Fibroblast of skin of right biceps (primary cell): ENCODE results near the gene SERHL2.
"Not testable (repeated sequence)": the region's sequence is repeated elsewhere in the genome, so short reads cannot be mapped to it uniquely, and the experiment has no call there.

Source experiments
- DNase-seq: peaks from one replicate; pipeline ENCODE4 v3.0.0-alpha.2; 2013

The SERHL2 gene

DNA sequence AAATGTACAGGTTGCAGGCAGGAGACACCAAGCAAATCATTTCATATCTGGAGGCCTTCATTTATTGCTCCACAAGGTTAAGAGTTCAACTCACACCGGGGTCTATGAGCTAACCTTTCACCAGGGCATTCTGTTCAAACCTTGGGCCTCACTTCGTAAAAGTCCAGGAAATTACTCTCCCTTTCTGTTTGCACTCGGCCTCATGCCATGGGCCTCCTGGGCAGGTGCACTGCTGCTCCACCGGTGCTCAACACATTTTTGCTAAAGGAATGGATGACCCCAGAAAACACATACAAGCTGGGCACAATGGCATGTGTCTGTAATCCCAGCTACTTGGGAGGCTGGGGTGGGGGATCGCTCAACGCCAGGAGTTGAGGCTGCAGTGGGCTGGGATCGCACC is 17.6 kb upstream of the SERHL2 start:
- no peak for DNase-seq

DNA sequence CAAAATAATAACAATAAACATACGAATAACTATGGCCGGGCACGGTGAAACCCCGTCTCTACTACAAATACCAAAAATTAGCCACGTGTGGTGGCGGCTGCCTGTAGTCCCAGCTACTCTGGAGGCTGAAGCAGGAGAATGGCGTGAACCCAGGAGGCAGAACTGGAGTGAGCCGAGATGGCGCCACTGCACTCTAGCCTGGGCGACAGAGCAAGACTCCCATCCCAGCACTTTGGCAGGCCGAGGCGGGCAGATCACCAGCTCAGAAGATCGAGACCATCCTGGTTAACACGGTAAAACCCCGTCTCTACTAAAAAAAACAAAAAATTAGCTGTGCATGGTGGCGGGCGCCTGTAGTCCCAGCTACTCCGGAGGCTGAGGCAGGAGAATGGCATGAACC is 17.1 kb upstream of the SERHL2 start:
- DNase-seq: not testable (repeated sequence)

DNA sequence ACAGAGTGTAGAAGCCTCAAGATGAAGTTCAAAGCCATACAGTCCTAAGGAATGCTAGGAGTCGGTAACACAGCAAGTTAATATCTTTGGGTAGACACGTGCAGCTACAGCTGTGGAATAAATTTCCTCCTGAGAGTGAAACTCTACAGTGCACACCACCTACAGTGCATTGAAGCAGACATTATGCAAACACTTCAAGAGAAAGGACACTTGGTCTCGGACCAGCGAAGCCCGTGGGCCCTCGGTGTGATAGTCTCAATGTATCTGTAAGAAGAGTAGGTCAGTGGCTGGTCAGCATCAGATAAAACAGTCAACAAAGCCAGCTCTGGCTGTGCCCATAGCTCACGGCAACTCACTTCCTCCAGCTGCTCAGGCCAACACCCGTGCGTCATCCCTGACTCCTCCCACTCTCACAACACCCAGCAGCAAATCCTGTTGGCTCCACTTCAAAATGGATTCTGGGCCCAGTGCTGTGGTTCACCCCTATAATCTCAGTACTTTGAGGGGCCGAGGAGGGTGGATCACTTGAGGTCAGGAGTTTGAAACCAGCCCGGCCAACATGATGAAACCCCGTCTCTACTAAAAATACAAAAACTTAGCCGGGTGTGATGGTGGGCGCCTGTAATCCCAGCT is 16.4 kb upstream of the SERHL2 start:
- DNase-seq: not testable (repeated sequence)

DNA sequence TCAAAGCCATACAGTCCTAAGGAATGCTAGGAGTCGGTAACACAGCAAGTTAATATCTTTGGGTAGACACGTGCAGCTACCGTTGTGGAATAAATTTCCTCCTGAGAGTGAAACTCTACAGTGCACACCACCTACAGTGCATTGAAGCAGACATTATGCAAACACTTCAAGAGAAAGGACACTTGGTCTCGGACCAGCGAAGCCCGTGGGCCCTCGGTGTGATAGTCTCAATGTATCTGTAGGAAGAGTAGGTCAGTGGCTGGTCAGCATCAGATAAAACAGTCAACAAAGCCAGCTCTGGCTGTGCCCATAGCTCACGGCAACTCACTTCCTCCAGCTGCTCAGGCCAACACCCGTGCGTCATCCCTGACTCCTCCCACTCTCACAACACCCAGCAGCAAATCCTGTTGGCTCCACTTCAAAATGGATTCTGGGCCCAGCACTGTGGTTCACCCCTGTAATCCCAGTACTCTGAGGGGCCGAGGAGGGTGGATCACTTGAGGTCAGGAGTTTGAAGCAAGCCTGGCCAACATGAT is 14.5 kb upstream of the SERHL2 start:
- DNase-seq: not testable (repeated sequence)

DNA sequence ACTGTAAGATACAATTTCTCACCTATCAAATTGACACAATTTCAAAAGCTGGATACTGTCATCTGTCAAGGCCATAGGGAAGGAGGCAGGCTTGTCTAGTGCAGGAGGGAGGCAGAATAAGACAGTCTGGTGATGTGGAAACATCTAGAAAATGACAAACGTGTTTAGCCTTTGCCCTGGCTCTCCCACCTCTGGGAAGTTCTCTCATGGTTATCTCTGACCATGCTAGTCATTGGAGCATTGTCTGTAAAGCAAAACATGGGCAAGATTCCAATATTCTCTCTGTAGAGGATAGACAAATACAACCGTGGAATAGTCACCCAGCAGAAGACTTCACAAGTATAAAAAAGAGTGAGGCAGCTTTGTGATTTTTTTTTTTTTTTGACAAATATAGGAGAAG is 9.1 kb upstream of the SERHL2 start:
- DNase-seq: no peak

DNA sequence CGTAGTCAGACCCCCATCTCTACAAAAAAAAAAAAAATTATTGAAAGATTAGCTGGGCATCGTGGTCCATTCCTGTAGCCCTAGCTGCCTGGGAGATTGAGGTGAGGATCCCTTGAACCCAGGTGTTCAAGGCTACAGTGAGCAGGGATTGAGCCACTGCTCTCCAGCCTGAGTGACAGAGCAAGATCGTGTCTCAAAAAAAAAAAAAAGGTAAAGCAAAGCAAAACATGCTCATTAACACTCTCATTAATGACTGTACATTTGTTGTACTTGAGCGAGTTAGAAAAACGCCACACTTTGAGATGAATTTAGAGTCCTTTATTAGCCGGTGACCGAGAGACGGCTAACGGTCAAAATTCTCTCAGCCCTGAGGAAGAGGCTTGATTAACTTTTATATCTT is 6.2 kb upstream of the SERHL2 start:
- DNase-seq: no peak

DNA sequence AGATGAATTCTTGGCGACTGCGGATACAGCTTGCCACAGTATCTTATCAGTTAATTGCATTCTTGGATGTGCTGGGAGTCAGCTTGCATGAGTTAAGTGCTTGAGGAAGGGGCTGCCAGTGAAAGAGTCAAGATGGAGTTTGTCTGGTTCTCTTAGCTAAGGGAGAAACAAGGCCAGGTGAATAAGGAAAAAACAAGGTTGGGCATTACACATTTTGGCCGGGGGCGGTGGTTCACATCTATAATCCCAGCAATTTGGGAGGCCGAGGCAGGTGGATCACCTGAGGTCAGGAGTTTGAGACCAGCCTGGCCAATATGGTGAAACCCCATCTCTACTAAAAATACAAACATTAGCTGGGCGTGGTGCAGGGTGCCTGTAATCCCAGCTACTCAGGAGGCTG is 5.6 kb upstream of the SERHL2 start:
- DNase-seq: not testable (repeated sequence)

DNA sequence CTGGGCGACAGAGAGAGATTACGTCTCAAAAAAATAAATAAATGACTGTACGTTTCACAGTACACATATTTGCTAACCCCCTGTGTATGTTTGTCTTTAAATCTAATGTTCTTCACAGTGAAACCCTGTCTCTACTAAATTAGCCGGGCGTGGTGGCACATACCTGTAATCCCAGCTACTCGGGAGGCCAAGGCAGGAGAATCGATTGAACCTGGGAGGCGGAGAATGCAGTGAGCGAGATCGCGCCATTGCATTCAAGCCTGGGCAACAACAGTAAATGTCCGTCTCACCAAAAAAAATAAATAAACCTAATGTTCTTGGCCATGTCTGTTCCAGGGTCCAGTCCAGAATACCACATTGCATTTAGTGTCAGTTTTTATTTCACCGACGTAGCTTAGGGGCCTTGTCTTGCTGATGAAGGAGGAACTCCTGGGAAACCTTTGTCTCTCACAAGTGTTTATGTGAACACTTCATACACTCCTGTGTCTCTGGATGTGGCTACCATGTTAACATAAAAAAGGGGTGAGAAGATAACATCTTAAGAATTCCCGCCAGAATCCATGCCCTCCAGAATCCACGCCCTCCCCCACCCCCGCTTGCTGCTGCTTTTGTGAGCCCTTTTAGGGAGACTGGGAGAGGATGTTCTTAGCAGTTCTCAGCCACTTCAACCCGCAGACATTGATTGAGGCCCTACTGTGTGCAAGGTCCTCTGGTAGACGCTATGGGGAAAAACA is 5.0 kb upstream of the SERHL2 start:
- no peak for DNase-seq

DNA sequence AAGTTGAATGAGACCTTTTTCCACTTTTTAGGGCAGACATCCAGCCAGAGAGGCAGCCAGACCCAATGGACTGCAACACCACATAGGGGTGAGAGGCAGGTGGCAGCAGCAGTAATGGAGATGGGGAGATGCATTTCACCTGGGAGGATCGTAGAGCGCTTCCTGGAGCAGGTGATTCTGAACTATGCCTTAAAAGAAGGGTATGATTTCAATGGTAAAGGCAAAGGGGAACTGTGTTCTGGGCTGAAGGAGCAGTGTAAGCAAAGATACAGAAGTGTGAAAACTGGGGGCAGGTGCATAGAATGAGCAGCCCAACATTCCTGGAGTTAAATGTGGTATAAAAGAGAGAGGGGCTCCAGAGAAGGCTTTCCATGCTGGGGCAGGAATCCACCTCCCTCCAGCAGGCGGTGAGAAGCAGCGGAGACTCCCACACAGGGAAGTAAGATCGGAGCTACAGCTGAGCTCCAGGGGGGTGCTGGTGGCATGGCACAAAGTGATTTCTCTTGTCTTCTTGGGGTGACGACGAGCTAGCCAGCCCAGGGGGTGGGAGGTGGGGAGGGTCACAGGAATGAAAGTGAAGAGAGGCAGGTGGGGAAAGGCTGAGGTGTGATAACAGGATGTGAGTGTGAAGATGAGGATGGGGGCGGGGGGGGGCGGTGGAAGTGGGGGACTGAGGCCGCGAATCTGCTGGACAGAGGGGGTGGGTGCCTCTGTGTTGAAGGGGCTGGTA is 4.3 kb upstream of the SERHL2 start:
- no peak for DNase-seq

DNA sequence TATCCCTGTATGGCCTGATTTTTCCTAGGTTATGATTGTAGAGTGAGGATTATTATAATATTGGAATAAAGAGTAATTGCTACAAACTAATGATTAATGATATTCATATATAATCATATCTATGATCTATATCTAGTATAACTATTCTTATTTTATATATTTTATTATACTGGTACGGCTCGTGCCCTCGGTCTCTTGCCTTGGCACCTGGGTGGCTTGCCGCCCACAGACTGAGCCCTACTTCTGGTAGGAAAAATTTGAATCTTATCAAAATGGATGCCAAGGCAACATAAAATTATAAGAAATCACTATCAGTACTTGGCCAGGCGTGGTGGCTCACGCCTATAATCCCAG is 1.5 kb upstream of the SERHL2 start:
- not testable (repeated sequence) for DNase-seq

DNA sequence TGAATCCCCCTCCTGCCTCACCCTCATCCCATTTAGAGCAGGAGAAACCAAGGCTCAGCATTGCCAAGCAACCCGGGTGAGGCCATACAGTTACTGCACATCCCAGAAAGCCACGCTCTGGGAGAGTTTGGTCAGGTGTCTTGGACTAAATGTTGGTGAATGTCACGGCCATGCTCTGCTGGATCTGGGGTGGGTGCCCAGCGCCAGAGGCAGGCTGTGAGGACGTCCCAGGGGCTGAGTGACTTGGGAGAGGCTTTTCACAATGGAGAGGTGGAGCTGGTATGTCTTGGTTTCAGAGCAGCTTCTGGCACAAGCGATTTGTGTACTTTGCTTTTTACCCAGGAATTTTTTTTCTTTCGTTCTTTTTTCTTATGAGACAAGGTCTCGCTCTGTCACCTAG is 6.6 kb downstream of the SERHL2 start:
- DNase-seq: no peak

DNA sequence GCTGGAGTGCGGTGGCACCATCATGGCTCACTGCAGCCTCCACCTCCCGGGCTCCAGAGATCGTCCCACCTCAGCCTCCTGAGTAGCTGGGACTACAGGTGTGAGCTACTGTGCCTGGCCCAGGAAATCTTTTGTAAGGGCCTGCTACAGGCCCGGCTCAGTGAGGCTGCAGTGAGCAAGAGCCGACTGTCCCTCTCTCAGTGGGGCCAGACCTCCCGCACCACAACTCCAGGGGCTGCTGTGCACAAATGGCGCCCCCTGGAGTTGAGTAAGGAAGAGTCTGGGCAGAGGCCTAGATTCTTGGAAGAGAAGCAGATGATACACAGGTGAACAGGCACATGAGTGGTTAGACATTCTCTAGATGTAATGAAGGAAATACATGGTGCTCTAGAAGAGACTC is 7.0 kb downstream of the SERHL2 start:
- DNase-seq: no peak

DNA sequence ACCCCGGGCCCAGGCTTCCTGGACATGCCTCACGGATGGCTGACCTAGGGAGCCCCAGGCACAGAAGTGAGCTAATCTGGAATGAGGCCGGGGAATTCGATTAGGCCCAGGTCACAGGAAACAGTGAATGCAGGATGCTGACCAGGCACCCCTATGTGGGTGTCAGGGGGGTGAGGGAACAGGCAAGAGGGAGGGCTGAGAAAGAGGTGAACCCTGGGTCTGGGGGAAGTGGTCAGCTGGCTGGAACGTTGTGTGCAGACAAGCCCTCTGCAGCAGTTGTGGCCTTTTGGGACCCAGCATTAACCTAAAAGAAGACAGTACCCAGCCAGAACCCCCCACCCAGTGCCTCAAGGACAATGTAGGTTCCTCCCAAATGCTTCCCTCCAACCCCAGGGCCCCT is 8.1 kb downstream of the SERHL2 start:
- DNase-seq: no peak

DNA sequence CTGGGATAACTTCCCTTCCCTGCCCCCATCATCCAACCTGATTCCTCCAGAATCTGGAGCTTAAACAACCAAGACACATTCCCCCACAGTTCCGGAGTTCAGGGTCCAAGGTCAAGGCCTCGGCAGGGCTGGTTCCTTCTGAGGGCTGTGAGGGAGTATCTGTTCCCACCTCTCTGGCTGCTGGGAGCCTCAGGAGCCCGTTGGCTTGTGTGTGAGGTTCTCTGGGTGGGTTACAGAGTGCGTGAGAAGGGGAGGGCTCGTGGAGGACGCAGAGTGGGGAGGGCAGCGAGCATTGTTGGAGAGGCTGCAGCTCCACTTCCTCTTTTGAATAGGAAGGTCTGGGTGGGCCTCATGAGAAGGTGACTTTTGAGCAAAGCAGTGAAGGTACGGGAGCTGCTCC is 8.5 kb downstream of the SERHL2 start:
- no peak for DNase-seq

DNA sequence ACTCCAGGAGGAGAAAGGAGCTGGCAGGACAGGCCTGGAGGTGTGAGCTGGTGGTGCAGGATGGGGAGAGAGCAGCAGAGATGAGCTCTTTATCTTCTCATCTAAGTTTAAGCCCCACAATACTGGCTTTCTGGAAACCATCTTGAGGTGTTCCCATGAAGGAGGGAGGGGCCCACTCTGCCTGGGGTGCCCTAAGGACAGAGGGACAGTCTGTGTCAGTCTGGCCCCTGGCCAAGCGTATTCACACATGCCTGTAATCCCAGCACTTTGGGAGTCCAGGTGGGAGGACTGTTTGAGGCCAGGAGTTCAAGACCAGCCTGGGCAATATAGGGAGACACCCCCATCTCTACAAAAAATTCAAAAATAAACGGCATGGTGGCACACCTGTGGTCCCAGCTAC is 8.9 kb downstream of the SERHL2 start:
- no peak for DNase-seq

DNA sequence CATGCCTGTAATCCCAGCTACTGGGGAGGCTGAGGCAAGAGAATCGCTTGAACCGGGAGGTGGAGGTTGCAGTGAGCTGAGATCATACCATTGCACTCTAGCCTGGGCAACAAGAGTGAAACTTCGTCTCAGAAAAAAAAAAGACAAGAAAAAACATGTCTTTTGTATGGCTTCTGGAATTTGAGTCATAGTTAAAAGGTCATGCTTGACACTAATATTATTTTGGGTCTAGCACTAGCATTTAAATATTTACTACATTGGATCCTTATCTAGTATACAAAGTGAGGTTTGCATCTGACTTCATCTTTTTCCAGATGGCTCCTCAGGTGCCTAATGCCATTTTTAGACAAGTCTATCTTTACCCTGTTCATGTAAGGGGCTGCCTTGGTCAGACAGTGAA is 10.2 kb downstream of the SERHL2 start:
- not testable (repeated sequence) for DNase-seq

DNA sequence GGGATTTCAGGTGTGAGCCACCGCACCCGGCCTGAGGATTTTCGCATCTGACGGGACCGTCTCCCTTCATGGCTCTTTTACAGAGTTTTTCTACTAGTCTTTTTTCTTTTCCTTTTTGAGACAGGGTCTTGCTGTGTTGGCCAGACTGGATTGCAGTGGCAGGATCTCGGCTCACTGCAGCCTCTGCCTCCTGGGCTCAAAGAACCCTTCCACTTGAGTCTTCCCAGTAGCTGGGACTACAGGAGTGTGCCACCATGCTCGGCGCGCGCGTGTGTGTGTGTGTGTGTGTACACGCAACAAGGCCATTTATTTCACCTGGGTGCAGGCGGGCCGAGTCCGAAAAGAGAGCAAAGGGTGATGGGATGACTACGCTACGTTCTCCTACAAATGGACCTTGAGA is 10.9 kb downstream of the SERHL2 start:
- DNase-seq: no peak

DNA sequence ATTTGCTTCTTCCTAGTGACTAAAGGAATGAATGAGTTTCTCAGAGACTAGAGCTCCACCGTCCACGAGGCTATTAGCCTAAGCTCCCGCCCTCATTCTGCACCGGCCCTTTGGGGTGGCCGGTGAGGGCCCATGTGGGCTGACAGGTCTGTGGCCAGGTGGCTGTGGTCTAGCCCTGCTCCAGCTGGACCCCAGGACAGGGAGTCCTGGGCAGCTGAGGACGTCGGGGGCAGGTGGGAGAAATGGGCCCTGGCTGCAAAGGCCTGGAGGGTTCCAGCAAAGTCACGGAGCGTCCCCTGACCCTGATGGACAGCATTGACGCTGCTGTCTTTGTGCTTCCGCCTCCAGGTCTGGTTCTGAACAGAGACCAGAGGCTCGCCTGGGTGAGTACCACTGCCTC is 12.2 kb downstream of the SERHL2 start:
- DNase-seq: no peak

DNA sequence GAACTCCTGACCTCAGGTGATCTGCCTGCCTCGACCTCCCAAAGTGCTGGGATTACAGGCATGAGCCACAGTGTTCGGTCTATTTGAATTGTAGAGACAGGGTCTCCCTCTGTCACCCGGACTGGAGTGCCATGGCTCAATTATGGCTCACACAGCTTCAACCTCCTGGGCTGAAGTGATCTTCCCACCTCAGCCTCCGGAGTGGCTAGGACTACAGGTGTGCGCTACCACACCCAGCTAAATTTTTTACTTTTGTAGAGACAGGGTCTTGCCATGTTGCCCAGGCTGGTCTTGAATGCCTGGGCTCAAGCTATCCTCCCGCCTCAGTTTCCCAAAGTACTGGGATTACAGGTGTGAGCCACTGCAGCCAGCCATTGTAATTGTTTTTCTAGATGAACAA is 14.2 kb downstream of the SERHL2 start:
- DNase-seq: not testable (repeated sequence)

DNA sequence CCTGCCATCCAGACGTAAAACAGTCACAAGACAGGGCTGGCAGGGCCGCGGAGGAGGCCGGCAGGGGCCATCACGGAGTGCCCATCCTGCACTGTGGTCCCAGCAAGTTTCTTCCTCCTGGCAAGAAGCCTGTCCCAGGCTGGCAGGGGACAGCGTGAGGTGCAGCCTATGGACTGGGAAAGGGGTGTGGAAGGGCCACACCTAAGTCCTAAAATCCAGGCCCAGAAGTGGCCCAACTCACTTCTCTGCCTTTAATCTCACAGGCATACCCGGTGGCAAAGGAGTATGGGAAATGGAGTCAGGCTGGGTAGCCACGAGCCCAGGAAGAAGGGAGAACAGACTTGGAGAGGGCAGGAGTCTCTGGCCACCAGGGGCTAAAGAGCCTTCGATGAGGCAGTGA is 16.8 kb downstream of the SERHL2 start:
- DNase-seq: not testable (repeated sequence)

DNA sequence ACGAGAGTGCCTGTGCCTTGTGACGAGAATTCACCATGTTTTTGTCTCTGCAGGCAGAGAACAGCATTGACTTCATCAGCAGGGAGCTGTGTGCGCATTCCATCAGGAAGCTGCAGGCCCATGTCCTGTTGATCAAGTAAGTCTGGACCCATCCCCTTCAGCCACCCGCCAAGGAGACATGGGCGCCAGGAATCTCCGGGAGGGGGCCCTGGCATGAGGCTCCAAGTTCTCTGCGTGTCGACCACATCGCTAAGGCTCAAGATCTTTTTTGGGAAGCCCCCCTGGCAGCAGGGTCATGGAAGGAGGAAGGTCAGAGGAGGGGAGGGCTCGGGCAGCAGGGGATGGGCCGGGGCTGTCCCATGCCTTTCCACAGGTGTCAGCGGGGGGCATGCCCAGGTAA is 17.3 kb downstream of the SERHL2 start:
- not testable (repeated sequence) for DNase-seq

DNA sequence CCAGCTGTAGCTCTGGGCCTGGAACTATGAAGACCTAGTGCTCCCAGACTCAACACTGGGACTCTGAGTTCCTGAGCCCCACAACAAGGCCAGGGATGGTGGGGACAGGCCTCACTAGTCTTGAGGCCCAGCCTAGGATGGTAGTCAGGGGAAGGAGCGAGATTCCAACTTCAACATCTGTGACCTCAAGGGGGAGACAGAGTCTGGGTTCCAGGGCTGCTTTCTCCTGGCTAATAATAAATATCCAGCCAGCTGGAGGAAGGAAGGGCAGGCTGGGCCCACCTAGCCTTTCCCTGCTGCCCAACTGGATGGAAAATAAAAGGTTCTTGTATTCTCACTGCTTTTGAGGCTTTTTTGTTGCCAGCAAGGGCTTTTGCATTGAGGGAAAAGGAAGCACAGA is 20.3 kb downstream of the SERHL2 start:
- DNase-seq: not testable (repeated sequence)

DNA sequence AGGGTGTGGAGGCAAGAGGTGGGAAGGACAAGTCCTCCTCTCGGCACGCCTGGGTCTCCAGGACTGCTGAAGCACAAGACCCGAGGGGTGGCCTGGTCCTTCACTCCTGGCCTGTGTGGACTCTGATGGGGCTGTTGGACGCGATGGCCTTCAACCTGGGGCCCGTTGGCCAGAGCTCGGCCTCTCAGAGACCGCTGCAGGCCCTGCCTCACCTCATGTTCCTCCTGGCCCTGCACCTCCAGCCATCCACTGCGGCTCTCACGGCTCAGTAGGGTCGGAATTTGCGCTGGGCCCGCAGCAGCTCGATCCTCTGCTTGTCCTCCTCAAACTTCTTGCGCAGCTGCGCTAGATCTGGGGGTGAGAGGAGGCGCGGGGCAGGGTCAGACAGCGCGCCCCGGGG is 20.7 kb downstream of the SERHL2 start:
- DNase-seq: not testable (repeated sequence)

DNA sequence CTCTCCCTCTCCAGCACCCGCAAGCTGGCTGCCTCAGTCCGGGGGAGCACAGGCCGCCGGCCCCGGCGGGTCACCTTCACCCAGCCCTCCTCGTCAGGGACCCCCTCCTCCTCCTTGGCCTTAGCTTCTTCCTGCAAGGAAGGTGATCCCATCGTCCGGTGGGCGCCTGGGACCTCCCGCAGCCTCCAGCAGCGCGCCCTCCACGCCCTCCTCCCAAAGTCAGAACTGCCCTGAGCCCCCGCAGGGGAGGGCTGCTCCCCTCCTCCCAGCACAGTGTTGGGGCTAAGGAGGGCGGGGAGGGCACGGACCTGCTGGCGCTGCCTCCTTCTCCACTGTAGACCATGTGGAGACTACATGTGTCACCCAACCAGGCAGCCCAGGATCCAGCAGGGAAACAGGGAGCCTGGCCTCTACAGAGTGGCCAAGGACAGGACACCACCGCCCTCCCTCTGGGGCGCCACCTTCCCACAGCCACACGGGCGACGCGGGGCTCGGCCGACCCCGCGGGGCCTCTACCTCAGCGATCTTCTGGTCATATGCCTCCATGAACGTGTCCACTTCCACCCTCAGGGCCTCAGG is 22.3 kb downstream of the SERHL2 start:
- not testable (repeated sequence) for DNase-seq
